Measurements from ENCODE around the gene VASH2.
"Not testable (repeated sequence)": the region's sequence is repeated elsewhere in the genome, so short reads cannot be mapped to it uniquely, and the experiment has no call there.

- not testable (repeated sequence) for TF ChIP-seq POLR2AphosphoS5 (IDR thresholded peaks at IDR 0.05; ENCODE audit: low read depth); CTCF (conservative IDR thresholded peaks at IDR 0.05; ENCODE audit: low read depth in 2 of 2); CREB1 (CRISPR knock-in tag; IDR thresholded peaks at IDR 0.05; ENCODE audit: low read depth); ZNF331 (CRISPR knock-in tag; IDR thresholded peaks at IDR 0.05; ENCODE audit: low read depth)
Observed at GRCh38 chr1:212913638-212914037, 36.7 kb upstream of the VASH2 start.
